Vagina (tissue), 2 donors: Measurements from ENCODE around the gene RPTOR.

Experiments
- CTCF ChIP-seq, 3 experiments: fragments of 450-650 bp in 2 of 3; fragments of 200-600 bp in 1 of 3; sonication (generic) in 1 of 3; IDR thresholded peaks; one replicate each; pipeline ENCODE4 v1.5.1; 2017 to 2019; ENCODE audit warnings: antibody characterized with exemption in 3 of 3, mild to moderate bottlenecking in 2 of 3, moderate library complexity in 2 of 3
- POLR2A ChIP-seq, 2 donors: fragments of 450-650 bp; IDR thresholded peaks; one replicate each; pipeline ENCODE4 v1.6.1; 2017; ENCODE audit warnings: antibody characterized with exemption in 2 of 2, mild to moderate bottlenecking in 2 of 2, moderate library complexity in 2 of 2
- POLR2AphosphoS5 ChIP-seq, 2 donors: sonication (generic); formaldehyde crosslinking; IDR thresholded peaks; one replicate each; pipeline ENCODE4 v1.9.0; 2017; ENCODE audit warnings: antibody characterized with exemption in 2 of 2, mild to moderate bottlenecking in 2 of 2, low read depth in 1 of 2; ENCODE audit not compliant: insufficient read depth in 1 of 2

- TF ChIP-seq CTCF (IDR thresholded peaks at IDR 0.05) (no peak), POLR2A (IDR thresholded peaks at IDR 0.05) (no peak), POLR2AphosphoS5 (IDR thresholded peaks at IDR 0.05; ENCODE audit: insufficient read depth in 1 of 2, low read depth in 1 of 2) (no peak)
These were observed 16.1 kb upstream of the RPTOR start for GRCh38 chr17:80528536-80528935.
